HL-60/S4 treated with retinoic acid at 250 ng/mL for 4 days and 3 days (cell line): Measurements from ENCODE around the gene CASP1.

Experiments
- in situ Hi-C: fragments of 300-500 bp; cut with MboI; formaldehyde crosslinking; loops from 2 replicates; pipeline ENCODE4 v1.7.0; 2022; ENCODE audit warnings: low sequenced_read_pairs

CASP1 gene

DNA sequence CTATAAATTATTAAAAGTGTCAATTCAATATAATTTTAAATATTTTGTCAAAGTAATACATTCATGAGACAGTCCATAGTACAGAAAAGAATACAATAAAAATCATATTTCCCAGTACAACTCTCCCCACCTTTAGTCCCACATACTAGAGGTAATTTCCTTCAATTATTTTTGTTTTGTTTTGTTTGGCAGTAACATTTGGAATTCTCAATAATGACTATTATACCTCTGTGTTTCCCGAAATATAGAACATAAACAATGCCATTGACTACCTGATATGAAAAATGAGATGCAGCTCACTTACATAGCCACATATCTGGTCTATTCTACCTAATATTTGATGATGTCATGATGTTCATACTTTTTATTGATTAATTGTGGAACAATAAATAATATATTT, 42.2 kb downstream of the CASP1 start:
- in situ Hi-C loops: no loop called here

DNA sequence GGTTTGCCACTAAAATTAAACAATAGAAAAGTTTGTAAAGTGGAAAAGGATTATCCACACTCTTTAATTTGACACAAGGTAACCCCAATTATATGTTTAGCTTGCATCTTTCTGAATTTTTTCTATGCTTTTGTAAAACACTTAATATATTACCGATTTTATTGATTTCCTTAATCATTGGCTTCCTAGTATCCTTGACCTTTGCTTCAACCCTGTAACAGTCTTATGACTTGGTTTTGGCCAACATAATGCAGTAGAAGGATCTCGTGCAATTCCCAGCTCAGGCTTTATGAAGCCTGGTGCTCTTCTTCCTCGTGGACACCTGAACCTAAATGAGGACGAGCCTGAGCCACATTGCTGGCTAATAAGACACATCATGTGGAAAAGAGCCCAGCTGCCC, 43.0 kb downstream of the CASP1 start:
- in situ Hi-C loops: no loop called here

DNA sequence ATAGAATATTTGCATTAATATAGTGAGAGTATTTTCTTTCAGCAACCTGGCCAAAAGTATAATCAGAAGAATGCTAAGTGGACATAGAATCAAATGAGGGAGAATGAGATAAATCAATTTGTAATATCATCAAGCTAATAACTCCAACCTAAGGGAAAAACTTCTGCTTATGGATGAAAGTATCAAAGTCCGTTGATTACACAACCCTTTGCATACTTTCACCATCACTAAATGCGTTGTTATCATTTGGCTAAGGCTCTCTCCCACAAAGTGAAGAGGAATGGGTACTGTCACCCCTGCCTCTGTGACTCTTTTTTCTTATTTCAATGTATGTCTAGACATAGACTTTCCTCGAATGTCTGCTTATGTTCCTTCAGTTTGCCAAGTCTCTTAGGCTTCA, 50.1 kb downstream of the CASP1 start:
- in situ Hi-C loops: no loop called here

DNA sequence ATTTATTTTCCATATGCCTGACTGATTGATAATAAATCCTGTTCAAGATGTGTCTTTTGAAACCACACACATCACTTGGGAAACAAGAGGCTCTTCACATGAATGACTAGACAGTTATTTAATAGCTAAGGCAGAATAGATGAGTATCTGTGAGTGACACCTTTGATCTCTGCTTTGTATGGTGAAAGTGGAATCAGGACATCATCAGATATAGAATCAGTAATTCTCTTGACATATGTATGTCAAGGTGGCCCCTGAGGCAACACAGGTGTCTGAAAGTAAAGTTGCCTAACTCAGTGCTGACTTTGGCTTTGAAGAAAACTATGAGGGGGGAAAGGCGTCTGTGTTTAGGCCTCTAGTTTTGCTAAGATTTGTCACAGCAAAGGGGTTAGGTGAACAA, 55.1 kb downstream of the CASP1 start:
- in situ Hi-C loops: no loop called here
